ENCODE data around the gene VWA1.
"Not testable (repeated sequence)": the region's sequence is repeated elsewhere in the genome, so short reads cannot be mapped to it uniquely, and the experiment has no call there.

The VWA1 gene

DNA sequence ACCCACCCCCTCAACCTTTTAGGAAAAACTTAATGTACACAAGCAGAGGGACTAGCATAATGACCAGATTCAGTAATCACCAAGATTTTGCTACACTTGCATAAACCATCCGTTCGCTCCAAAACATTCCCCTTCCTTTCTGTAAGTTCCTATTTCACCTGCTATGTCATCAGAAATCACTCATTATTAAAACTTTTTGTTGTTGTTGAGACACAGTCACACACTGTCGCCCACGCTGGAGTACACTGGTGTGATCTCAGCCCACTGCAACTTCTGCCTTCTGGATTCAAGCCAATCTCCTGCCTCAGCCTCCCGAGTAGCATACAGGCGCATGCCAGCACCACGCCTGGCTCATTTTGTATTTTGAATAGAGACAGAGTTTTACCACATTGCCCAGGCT, 31.8 kb upstream of the VWA1 start:
- no peak for DNase-seq

DNA sequence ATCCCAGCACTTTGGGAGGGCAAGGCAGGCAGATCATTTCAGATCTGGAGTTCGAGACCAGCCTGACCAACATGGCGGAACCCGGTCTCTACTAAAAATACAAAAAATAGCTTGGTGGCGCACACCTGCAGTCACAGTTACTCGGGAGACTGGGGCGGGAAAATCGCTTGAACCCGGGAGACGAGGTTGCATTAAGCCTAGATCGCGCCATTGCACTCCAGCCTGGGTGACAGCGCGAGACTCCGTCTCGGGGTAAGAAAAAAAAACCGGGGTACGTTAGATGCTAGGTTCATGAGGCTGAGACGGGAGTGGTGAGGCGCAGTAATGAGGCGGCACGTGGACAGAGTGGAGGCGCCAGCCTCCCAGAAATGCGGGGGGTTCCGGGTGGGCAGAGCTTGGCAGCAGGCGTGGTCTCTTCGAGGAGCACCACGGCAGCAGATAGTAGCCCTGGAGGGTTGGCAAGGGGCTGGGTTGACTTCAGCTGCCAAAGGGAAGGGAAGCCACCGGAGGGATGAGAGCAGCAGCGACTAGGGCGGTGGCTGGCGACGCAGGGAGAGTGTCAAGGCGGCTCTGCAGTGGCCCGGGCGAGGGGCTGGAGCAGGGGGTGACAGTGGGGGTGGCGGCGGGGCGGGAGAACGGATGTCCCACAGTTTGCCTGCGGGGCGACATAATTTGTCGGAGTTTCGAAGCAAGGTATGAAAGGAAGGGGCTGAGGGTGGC, 29.2 kb upstream of the VWA1 start:
- peak; percentile 56 for DNase-seq

DNA sequence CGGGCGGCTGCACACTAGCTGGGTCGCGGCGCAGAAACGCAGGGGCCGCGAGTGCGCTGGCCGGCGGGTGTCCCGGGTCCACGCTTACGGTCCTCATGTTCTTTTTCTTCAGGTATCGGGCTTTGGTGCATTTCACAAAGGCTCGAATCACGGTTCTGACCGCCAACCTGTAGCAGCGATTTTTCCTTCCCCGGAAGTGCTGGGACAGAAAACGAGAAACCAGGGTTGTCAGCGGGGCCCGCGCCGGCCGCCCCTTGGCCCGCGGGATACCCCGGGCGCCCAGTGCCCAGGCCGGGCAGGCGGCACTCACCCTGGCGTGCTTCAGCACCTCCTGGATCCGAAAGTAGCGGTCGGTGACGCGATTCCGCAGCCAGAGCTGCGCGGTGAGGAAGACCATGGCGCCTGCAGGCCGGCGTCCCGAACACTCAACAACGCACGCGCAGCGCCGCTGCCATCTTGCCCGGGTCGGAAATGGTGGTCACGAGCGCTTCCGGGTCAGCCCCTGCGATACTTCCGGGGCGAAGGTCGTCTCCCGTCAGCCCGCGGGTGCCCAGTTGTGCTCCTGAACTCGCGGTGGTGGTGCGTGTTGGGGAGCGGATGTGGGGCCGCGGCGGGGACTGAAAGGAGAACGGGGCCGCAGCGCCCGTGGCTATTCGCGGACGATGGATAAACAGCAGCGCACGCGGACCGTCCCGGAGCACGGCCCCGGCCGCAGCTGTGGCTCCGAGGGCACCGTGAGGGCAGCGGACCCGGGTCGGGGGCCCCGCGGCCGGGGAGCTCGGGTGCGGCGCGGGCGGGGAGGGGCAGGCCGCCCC, 28.5 kb upstream of the VWA1 start, which contains the start of gene MRPL20:
Gene MRPL20 (minus strand): TSS at position 473 of the 815 bp plus-strand sequence. CDS start 76 bp downstream, at position 397.
- DNase-seq, result peak; percentile 100

DNA sequence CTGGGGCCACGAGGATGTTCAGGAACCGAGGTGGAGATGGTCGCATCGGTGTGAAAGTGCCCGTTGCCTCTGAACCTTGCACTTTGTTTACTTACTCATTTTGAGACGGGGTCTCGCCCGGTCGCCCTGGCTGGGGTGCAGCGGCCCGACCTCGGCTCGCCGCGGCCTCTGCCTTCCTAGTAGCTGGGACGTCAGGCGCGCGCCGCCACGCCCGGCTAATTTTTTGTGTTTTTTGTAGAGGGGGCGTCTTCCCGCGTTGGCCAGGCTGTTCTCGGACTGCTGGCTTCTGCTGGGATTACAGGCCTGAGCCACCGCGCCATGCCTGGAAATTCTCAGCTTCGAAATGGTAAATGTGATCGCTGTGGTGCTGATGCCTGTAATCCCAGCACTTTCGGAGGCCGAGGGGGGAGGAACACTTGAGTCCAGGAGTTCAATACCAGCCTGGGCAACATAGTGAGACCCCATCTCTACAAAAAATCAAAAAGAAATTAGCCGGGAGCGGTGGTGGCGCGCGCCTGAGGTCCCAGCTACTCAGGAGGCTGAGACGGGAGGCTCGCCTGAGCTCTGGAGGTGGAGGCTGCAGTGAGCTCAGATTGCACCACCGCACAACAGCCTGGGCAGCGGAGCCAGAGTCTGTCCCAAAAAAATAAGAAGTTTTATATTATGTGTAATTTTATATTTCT, 27.7 kb upstream of the VWA1 start:
- DNase-seq, result peak; percentile 32

- not testable (repeated sequence) for DNase-seq
Measured at GRCh38 chr1:1410238-1410637, 25.3 kb upstream of the VWA1 start.

DNA sequence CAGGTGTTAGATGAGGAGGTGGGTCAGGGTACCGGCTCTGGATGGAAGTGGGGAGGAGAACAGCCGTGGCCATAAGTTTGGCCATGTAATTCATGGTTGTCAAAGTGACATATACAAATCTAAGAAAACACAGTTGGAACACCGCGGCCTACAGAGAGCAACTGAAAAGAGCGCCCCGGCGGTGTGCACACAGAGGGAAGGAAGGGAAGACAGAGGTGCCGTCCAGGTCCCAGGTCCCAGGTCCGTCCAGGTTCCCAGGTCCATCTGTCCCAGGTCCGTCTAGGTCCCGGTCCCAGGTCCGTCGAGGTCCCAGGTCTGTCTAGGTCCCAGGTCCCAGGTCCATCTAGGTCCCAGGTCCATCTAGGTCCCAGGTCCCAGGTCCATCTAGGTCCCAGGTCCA, 23.9 kb upstream of the VWA1 start:
- no peak for DNase-seq

GRCh38 chr1:1412311-1412902, 23.1 kb upstream of the VWA1 start:
- DNase-seq, result not testable (repeated sequence)

GRCh38 chr1:1415751-1416150, 19.7 kb upstream of the VWA1 start:
- DNase-seq, result no peak

- DNase-seq, result peak; percentile 92
Measured at GRCh38 chr1:1417396-1417795, 18.1 kb upstream of the VWA1 start.

DNA sequence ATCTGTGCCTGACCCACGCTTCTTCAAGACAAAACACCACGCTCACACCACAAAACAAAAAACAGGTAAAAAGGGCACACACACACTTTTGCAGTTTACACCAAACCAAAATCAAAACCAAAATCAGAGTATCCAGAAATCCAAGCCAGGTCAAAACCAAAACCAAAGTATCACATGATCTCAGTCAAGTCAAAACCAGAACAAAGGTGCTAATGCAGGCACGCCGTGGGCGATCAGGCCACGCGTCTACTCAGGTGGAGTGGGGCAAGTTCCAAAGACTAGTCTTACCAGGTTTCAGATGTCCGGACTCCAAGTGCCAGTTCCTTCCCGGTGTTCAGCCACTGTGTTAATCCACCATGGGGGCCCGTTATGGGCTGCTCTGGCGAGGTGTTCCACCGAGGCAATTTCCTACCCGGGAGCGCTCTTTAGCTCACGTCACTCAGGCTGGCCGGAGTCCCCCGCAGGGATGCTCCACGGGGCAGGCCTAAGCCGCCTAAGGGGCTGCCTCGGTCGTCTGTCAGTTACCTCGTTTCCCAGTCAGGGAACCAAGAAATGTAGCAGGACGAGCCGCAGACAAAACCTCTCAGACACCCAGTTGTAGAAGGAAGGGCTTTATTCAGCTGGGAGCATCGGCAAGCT, 17.5 kb upstream of the VWA1 start:
- DNase-seq, result peak; percentile 54

- no peak for DNase-seq
Measured at GRCh38 chr1:1418464-1419362, 16.8 kb upstream of the VWA1 start.

DNA sequence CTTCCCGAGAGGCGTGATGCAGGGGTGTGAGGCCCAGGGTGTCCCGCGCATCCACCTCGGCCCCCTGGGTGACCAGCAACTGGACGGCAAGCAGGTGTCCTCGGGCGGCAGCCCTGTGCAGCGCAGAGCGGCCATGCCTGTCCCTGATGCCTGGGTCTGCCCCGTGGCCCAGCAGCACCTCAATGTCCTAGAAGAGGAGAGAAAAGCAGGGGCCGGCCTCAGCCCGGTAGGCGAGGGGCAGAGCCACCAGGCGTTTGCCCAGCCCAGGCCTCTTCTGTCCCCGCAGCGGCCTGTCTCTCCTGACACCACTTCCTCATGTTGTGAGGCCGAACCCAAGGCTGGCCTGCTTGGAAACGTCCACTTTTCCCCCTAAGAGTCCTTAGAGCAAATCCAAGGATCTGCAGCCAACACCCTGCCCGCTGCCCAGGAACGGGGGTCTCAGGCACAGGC, 16.1 kb upstream of the VWA1 start:
- no peak for DNase-seq

- DNase-seq, result peak; percentile 68
Measured at GRCh38 chr1:1419813-1420653, 15.5 kb upstream of the VWA1 start.

GRCh38 chr1:1420654-1421141, 14.8 kb upstream of the VWA1 start:
- peak; percentile 89 for DNase-seq

DNA sequence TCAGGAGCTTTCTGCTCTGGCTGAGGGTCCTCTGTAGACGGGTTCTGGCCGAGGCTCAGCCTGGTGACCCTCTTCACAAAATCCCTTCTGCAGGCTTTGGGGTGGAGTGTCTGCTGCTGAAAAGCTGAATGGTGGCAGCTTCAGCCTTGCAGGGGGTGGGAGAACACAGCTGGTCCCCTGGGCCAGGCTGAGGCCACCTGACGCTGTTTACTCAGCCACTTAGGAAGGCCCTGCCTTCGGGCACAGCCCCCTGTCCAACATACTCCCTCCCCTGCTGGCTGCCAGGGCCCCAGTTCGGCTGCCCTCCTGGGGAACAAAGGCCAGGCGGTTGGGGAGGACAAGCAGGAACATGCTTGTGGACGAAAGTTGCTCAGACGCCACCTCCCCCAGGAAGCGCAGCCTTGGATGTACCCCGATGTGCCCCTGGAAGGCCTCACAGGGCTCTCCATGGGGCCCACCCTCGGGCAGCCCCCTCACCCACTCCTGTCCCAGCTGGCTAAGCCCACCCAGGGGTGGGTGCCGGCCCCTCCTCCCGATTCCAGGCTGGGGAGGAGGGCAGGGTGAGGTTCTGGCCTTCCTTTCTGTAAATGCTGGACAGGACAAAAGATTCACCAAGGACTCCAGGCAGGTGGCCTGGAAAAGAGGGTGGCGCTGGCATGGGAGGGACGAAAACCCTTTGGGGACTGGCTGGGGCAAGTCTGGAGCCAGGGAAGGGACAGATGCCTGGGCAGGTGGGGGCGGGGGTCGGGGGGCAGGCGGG, 14.2 kb upstream of the VWA1 start, which contains the start of gene ANKRD65:
Gene ANKRD65 (minus strand): TSS at position 130 of the 760 bp plus-strand sequence. CDS start 271 bp downstream, outside the sequence.
- DNase-seq, result peak; percentile 100

DNA sequence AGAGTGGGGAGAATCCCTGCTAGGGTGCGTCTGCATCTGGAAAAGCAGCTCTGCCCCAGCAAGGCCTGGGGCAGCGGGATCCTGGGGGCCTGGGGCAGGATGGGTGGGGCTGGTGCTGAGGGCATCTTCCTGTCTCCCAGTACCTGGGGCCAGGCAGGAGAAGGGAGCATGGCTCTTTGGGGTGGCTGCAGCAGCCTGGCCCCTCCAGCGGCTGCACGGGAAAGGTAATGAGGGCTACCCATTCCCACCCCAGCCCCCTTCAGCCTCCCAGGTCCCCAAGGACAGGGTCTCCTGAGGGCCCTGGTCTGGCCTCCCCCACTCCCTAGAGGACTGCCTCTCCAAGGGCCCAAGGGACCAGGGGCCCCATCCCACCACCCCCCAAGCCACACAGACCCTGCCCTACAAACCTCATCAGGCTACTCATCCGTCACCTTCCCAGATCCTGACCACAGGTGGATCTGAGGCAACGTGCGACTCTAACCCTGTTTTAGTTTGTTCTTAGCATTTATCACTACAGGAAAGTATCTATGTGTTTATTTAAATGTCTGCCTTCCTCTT, 13.5 kb upstream of the VWA1 start:
- peak; percentile 91 for DNase-seq

GRCh38 chr1:1422465-1423244, 12.8 kb upstream of the VWA1 start:
- DNase-seq, result no peak

- no peak for DNase-seq
Measured at GRCh38 chr1:1423245-1423597, 12.3 kb upstream of the VWA1 start.

Measured in NCI-H510A treated with DMSO at 0.1 percent for 48 hours (cell line).